Activated CD8-positive, alpha-beta memory T cell treated with anti-CD3 and anti-CD28 coated beads for 1 hour (primary cell): Measurements from ENCODE around the gene GAL3ST1.

Experiments
- DNase-seq, 2 donors: peaks; one replicate each; pipeline ENCODE4 v3.0.0-alpha.2; 2020; ENCODE audit warnings: low read depth in 1 of 2; ENCODE audit errors: extremely low read depth in 1 of 2

The GAL3ST1 gene

GRCh38 chr22:30538280-30538679, 36.2 kb downstream of the GAL3ST1 start:
- no peak for DNase-seq

- DNase-seq = no peak
Measured at GRCh38 chr22:30537083-30537731, 37.3 kb downstream of the GAL3ST1 start.

- no peak for DNase-seq
Measured at GRCh38 chr22:30535182-30535581, 39.3 kb downstream of the GAL3ST1 start.

- DNase-seq = no peak
Measured at GRCh38 chr22:30531651-30532608, 42.5 kb downstream of the GAL3ST1 start.

GRCh38 chr22:30526656-30527055, 47.8 kb downstream of the GAL3ST1 start:
- no peak for DNase-seq

GRCh38 chr22:30523646-30524489, 50.6 kb downstream of the GAL3ST1 start:
- no peak for DNase-seq

- no peak for DNase-seq
Measured at GRCh38 chr22:30521368-30522156, 52.9 kb downstream of the GAL3ST1 start.

GRCh38 chr22:30519842-30520425, 54.5 kb downstream of the GAL3ST1 start:
- no peak for DNase-seq

- no peak for DNase-seq
Measured at GRCh38 chr22:30516731-30517130, 57.7 kb downstream of the GAL3ST1 start.

GRCh38 chr22:30516273-30516672, 58.2 kb downstream of the GAL3ST1 start:
- no peak for DNase-seq

- DNase-seq = no peak
Measured at GRCh38 chr22:30514252-30514651, 60.2 kb downstream of the GAL3ST1 start.

GRCh38 chr22:30513462-30513861, 61.0 kb downstream of the GAL3ST1 start:
- DNase-seq = no peak

- no peak for DNase-seq
Measured at GRCh38 chr22:30511911-30512310, 62.6 kb downstream of the GAL3ST1 start.

GRCh38 chr22:30511109-30511508, 63.4 kb downstream of the GAL3ST1 start:
- no peak for DNase-seq

- DNase-seq = no peak
Measured at GRCh38 chr22:30508216-30508615, 66.2 kb downstream of the GAL3ST1 start.

- no peak for DNase-seq
Measured at GRCh38 chr22:30507670-30508069, 66.8 kb downstream of the GAL3ST1 start.

- DNase-seq = no peak
Measured at GRCh38 chr22:30506507-30506968, 67.9 kb downstream of the GAL3ST1 start.
